GM19238 (cell line): ENCODE measurements around the gene NEU1.
"Not testable (repeated sequence)": the region's sequence is repeated elsewhere in the genome, so short reads cannot be mapped to it uniquely, and the experiment has no call there.

Experiments
- DNase-seq: peaks from one replicate; pipeline ENCODE4 v3.0.0; 2011; ENCODE audit warnings: low spot score; ENCODE audit not compliant: insufficient read length

The NEU1 gene

DNA sequence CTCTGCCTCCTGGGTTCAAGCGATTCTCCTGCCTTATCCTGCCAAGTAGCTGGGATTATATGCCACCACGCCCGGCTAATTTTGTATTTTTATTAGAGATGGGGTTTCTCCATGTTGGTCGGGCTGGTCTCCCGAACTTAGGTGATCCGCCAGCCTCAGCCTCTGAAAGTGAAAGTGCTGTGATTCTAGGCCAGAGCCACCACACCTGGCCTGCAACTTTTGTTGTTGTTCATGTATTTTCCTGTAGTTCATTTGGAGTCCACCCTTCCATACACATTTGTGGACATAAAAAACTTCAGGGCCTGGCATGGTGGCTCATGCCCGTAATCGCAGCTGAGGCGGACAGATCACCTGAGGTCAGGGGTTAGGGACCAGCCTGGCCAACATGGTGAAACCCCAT is 20.6 kb downstream of the NEU1 start:
- DNase-seq = no peak

GRCh38 chr6:31839779-31840126 is 22.9 kb downstream of the NEU1 start:
- DNase-seq = not testable (repeated sequence)

- DNase-seq = no peak
Observed at GRCh38 chr6:31838968-31839367, 23.7 kb downstream of the NEU1 start.

- not testable (repeated sequence) for DNase-seq
Observed at GRCh38 chr6:31838114-31838553, 24.5 kb downstream of the NEU1 start.

DNA sequence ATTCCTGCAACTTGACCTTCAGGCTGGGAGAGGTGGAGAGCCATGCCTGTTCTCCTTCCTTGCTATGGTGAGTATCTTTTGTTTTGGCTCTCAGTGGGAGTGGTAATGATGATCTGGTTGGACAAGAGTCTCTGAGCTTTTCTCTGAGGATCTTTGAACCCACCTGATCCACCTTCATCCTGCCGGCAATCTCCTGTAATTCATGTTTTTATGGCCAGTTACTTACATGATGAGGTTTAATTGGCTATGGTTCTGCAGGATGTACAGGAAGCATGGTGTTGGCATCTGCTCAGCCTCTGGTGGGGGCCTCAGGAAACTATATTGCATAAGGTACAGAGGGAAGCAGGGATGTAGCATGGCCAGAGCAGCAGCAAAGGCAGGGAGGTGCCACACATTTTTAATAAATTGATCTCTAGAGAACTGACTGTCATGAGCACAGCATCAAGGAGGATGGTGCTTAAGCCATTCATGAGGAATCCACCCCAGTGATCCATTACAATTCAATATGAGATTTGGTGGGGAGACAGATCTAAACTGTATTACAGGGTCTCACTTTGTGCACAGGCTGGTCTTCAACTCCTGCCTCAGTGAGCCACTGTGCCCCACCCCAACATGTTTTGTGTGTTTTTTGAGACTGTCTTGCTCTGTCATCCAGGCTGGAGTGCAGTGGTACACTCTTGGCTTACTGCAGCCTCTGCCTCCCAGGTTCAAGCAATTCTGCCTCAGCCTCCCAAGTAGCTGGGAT is 25.1 kb downstream of the NEU1 start:
- DNase-seq = no peak

- no peak for DNase-seq
Observed at GRCh38 chr6:31836474-31837368, 25.9 kb downstream of the NEU1 start.

DNA sequence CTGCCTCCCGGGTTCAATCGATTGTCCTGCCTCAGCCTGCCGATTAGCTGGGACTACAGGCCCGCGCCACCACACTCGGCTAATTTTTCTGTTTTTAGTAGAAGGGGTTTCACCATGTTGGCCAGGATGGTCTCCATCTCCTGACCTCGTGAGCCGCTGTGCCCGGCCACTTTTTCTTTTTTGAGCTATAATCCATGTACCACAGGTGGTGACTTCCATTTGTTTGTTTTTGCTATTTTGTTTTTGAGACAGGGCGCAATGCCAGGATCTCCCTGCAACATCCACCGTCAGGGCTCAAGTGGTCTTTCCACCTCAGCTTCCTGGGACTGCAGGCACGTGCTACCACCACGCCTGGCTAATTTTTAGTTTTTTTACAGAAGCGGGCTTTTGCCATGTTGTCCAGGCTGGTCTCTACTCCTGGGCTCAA is 26.6 kb downstream of the NEU1 start:
- DNase-seq = no peak

GRCh38 chr6:31834367-31835250 is 28.0 kb downstream of the NEU1 start:
- peak; percentile 71 for DNase-seq

GRCh38 chr6:31831350-31832215 is 31.0 kb downstream of the NEU1 start:
- DNase-seq = no peak

DNA sequence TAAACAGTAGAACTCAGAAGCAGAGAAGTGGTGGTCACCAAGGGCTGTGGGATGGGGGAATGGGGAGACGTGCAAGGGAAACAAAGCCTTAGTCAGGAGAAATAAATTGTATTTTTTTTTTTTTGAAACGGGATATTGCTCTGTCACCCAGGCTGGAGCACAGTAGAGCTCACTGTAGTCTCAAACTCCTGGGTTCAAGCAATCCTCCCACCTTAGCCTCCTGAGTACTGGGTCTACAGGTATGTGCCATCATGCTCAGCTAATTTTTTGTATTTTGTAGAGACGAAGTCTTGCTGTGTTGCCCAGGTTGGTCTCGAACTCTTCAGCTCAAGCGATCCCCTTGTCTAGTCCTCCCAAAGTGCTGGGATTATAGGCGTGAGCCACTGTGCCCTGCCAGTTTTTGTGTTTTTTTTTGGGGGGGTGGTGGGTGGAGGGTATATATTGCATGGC is 31.7 kb downstream of the NEU1 start:
- no peak for DNase-seq

DNA sequence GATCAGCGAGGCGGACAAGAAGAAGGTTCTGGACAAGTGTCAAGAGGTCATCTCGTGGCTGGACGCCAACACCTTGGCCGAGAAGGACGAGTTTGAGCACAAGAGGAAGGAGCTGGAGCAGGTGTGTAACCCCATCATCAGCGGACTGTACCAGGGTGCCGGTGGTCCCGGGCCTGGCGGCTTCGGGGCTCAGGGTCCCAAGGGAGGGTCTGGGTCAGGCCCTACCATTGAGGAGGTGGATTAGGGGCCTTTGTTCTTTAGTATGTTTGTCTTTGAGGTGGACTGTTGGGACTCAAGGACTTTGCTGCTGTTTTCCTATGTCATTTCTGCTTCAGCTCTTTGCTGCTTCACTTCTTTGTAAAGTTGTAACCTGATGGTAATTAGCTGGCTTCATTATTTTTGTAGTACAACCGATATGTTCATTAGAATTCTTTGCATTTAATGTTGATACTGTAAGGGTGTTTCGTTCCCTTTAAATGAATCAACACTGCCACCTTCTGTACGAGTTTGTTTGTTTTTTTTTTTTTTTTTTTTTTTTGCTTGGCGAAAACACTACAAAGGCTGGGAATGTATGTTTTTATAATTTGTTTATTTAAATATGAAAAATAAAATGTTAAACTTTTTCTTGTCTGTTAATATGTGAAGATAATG is 32.9 kb downstream of the NEU1 start:
- no peak for DNase-seq

- DNase-seq = peak; percentile 85
Observed at GRCh38 chr6:31827286-31828079, 35.1 kb downstream of the NEU1 start, which contains the start of gene HSPA1B. TSS of gene HSPA1B (plus strand) at chr6:31827738. CDS start at chr6:31827951, 213 bp downstream.

DNA sequence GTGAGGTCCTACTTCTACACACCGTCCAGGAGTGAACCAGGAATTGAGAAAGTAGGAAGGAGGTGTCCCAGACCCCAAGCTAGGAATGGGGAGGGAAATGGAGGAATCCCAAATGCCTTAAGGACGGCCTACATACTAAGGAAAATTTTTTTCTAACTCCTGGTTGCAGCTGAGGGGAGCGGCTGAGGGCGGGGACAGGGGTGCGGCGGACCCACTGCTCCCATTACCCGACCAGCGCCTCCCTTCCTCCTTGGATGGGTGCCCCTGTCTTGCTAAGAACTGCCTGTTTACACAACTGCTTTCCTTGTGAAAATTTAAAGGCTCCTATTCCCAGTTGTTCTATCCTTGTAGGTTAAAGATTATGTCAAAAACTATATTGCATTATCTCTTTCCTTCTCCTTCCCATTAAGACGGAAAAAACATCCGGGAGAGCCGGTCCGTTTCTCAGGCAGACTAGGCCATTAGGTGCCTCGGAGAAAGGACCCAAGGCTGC is 35.8 kb downstream of the NEU1 start:
- peak; percentile 49 for DNase-seq

DNA sequence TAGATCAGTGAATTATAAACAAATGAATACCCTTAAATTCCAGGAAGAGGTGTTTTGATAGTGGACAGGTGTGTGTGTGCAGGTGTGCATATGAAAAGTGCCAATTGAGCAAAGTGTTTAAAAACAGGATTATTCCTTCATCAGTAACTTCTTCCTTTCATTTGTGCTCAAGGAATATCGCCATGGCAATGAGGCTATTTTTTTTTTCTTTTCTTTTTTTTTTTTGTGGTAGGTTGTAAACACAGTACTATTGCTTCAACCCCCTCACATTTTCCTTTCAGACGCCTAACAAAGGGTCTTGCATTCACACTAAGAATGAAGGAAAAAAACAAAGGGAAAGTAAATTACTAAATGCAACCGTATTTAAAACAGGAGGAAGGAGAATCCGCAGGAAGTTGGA is 37.1 kb downstream of the NEU1 start:
- DNase-seq = no peak

GRCh38 chr6:31823592-31824196 is 38.9 kb downstream of the NEU1 start:
- DNase-seq = not testable (repeated sequence)

GRCh38 chr6:31822036-31822821 is 40.4 kb downstream of the NEU1 start:
- peak; percentile 41 for DNase-seq

DNA sequence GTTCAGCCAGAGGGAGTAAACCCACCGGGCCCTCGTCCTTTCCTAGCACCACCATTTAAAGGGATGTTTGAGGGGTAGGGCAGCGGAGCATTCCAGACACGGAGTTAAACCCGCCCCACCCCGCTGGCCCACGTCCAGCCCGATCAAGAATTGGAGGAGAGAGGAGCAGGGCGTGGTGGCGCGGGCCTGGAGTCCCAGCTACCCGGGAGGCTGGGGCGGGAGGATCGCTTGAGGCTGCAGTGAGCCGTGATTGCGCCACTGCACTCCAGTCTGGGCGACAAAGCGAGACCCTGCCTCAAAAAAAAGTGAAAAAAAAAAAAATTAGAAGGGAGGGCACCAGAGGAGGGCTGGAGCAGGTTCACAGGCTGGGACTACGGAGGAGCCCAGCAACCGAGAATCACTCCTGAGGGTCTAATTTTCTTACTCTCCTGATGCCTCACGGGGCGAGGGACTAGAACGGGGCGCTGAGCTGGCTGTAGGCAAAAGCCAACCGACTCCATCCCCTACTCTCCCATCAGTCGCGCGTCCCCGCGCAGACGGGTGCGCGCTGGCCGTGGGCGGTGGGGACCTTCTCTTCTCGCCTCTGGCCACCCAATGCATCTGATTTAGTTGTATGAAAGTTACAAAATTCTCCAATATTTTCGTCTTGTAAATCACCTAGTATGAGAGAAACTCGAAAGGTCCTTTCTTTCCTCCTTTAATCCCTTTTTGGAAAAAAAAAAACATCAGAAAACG is 41.2 kb downstream of the NEU1 start:
- DNase-seq = peak; percentile 45
